Esophagus mucosa (tissue), 1 donor: ENCODE measurements around the gene TUBA4A. TPM values are rescaled to one million over a fixed set of nuclear protein-coding genes. Genes with fewer than 3 reads are reported as not detected.
A peak's percentile ranks its signal among the peaks of the same experiment; 100 is the strongest.
"Not testable (repeated sequence)": the region's sequence is repeated elsewhere in the genome, so short reads cannot be mapped to it uniquely, and the experiment has no call there.

Source experiments
- ATAC-seq: fragments of 200-7000 bp; cut with Tn5 transposase; one replicate; pipeline ENCODE4 v1.9.1; 2020
- total RNA-seq: library from RNA; stranded (reverse); gene quantifications from one replicate; pipeline ENCODE4 v1.2.4, GENCODE V29; 2023
- donor health status: DM: yes; HTN: yes; CAD: no.

TUBA4A gene
- total RNA-seq, 1 donor from 2014 or later: 138 TPM

- ATAC-seq: no peak
Measured at GRCh38 chr2:219210196-219210885, 43.4 kb downstream of the TUBA4A start.

GRCh38 chr2:219209236-219210195 is 44.2 kb downstream of the TUBA4A start:
- ATAC-seq: no peak

GRCh38 chr2:219207884-219208740 is 45.6 kb downstream of the TUBA4A start:
- peak; percentile 35 for ATAC-seq

GRCh38 chr2:219207134-219207883 is 46.4 kb downstream of the TUBA4A start:
- peak; percentile 2 for ATAC-seq

- ATAC-seq: peak; percentile 96
Measured at GRCh38 chr2:219206328-219207133, 47.2 kb downstream of the TUBA4A start, which contains the start of gene ZFAND2B. Gene ZFAND2B, plus strand, starts transcription at chr2:219206782. Its CDS starts 206 bp downstream, at chr2:219206988.

- no peak for ATAC-seq
Measured at GRCh38 chr2:219205981-219206327, 47.8 kb downstream of the TUBA4A start.

GRCh38 chr2:219205165-219205538 is 48.6 kb downstream of the TUBA4A start:
- ATAC-seq: no peak

- ATAC-seq: no peak
Measured at GRCh38 chr2:219204425-219205164, 49.1 kb downstream of the TUBA4A start.

- not testable (repeated sequence) for ATAC-seq
Measured at GRCh38 chr2:219201331-219201730, 52.4 kb downstream of the TUBA4A start.

GRCh38 chr2:219200502-219201326 is 53.0 kb downstream of the TUBA4A start:
- ATAC-seq: not testable (repeated sequence)

Other genes starting within 250 kb of the TUBA4A start
- not detected for gene CFAP65, start 212.4 kb downstream of the TUBA4A start, total RNA-seq
- 0.08 TPM for gene IHH, start 193.0 kb downstream of the TUBA4A start, total RNA-seq
- 8.9 TPM for gene NHEJ1, start 93.1 kb downstream of the TUBA4A start, total RNA-seq
- 0.64 TPM for gene SLC23A3, start 83.9 kb downstream of the TUBA4A start, total RNA-seq
- gene CNPPD1, start 77.0 kb downstream of the TUBA4A start, total RNA-seq: 49.3 TPM
- 41.6 TPM for gene RETREG2, start 75.6 kb downstream of the TUBA4A start, total RNA-seq
- gene ZFAND2B, start 47.1 kb downstream of the TUBA4A start, total RNA-seq: 41.1 TPM
- 22.6 TPM for gene ABCB6, start 35.0 kb downstream of the TUBA4A start, total RNA-seq
- 29.9 TPM for gene ATG9A, start 24.3 kb downstream of the TUBA4A start, total RNA-seq
- gene ANKZF1, start 24.1 kb downstream of the TUBA4A start, total RNA-seq: 18.2 TPM
- gene GLB1L, start 8.5 kb downstream of the TUBA4A start, total RNA-seq: 2.4 TPM
- gene STK16, start 8.4 kb downstream of the TUBA4A start, total RNA-seq: 30.0 TPM
- gene TUBA4B, start 675 bp downstream of the TUBA4A start, total RNA-seq: not detected
- gene DNAJB2, start 25.4 kb upstream of the TUBA4A start, total RNA-seq: 51.7 TPM
- not detected for gene PTPRN, start 55.5 kb upstream of the TUBA4A start, total RNA-seq
- gene RESP18, start 78.8 kb upstream of the TUBA4A start, total RNA-seq: not detected
- 32.3 TPM for gene DNPEP, start 134.0 kb upstream of the TUBA4A start, total RNA-seq
- gene DES, start 164.5 kb upstream of the TUBA4A start, total RNA-seq: 29.3 TPM
- gene SPEG, start 180.9 kb upstream of the TUBA4A start, total RNA-seq: 3.8 TPM
- gene GMPPA, start 245.0 kb upstream of the TUBA4A start, total RNA-seq: 19.9 TPM